Effector CD8-positive, alpha-beta T cell (primary cell): ENCODE measurements around the gene SLC6A11.

Experiments used
- DNase-seq: peaks from one replicate; lab custom pipeline; 2025; lab: John Stamatoyannopoulos, UW

The SLC6A11 gene

GRCh38 chr3:10790713-10791112 lies 25.3 kb upstream of the SLC6A11 start:
- DNase-seq: no peak

GRCh38 chr3:10792208-10792607 lies 23.8 kb upstream of the SLC6A11 start:
- no peak for DNase-seq

GRCh38 chr3:10798600-10799367 lies 17.2 kb upstream of the SLC6A11 start:
- DNase-seq: no peak

- DNase-seq: no peak
These were observed 11.8 kb upstream of the SLC6A11 start for GRCh38 chr3:10804183-10804648.

GRCh38 chr3:10806006-10806405 lies 10.0 kb upstream of the SLC6A11 start:
- DNase-seq: no peak

GRCh38 chr3:10808130-10808735 lies 7.8 kb upstream of the SLC6A11 start:
- DNase-seq: no peak

- no peak for DNase-seq
These were observed 7.1 kb upstream of the SLC6A11 start for GRCh38 chr3:10808974-10809373.

- DNase-seq: no peak
These were observed 5.7 kb upstream of the SLC6A11 start for GRCh38 chr3:10810376-10810775.

GRCh38 chr3:10813425-10813824 lies 2.6 kb upstream of the SLC6A11 start:
- DNase-seq: no peak

- no peak for DNase-seq
These were observed 1.4 kb upstream of the SLC6A11 start for GRCh38 chr3:10814623-10815022.

GRCh38 chr3:10815487-10815886 lies 541 bp upstream of the SLC6A11 start:
- no peak for DNase-seq

- DNase-seq: no peak
These were observed 830 bp downstream of the SLC6A11 start for GRCh38 chr3:10816863-10817253.

- DNase-seq: no peak
These were observed 1.5 kb downstream of the SLC6A11 start for GRCh38 chr3:10817506-10817905.

GRCh38 chr3:10822055-10822454 lies 6.0 kb downstream of the SLC6A11 start:
- DNase-seq: no peak

- no peak for DNase-seq
These were observed 6.9 kb downstream of the SLC6A11 start for GRCh38 chr3:10822708-10823515.

- DNase-seq: no peak
These were observed 7.4 kb downstream of the SLC6A11 start for GRCh38 chr3:10823516-10823818.

GRCh38 chr3:10824468-10824867 lies 8.4 kb downstream of the SLC6A11 start:
- DNase-seq: no peak

- no peak for DNase-seq
These were observed 17.9 kb downstream of the SLC6A11 start for GRCh38 chr3:10833855-10834414.

- DNase-seq: no peak
These were observed 18.9 kb downstream of the SLC6A11 start for GRCh38 chr3:10834951-10835350.

GRCh38 chr3:10835406-10835805 lies 19.4 kb downstream of the SLC6A11 start:
- DNase-seq: no peak

GRCh38 chr3:10836676-10837075 lies 20.6 kb downstream of the SLC6A11 start:
- DNase-seq: no peak

GRCh38 chr3:10837849-10838248 lies 21.8 kb downstream of the SLC6A11 start:
- DNase-seq: no peak

- no peak for DNase-seq
These were observed 23.1 kb downstream of the SLC6A11 start for GRCh38 chr3:10839167-10839566.
